Muscle layer of colon (tissue), 2 donors: ENCODE results near the gene ADAMTSL5.
"Not testable (repeated sequence)": the region's sequence is repeated elsewhere in the genome, so short reads cannot be mapped to it uniquely, and the experiment has no call there.

Experiments
- H3K27ac ChIP-seq: one replicate; pipeline ENCODE4 v1.7.0; 2013; ENCODE audit warnings: low read depth, mild to moderate bottlenecking, low read length, moderate library complexity
- H3K27me3 ChIP-seq, 2 donors: one replicate each; pipeline ENCODE4 v1.7.0; 2013; ENCODE audit warnings: low read length in 2 of 2, mild to moderate bottlenecking in 2 of 2; ENCODE audit not compliant: insufficient read depth in 2 of 2, control insufficient read depth in 1 of 2
- H3K36me3 ChIP-seq: one replicate; pipeline ENCODE4 v1.7.0; 2013; ENCODE audit warnings: mild to moderate bottlenecking, low read length; ENCODE audit not compliant: insufficient read depth
- H3K4me1 ChIP-seq: one replicate; pipeline ENCODE4 v1.7.0; 2013; ENCODE audit warnings: mild to moderate bottlenecking, low read length; ENCODE audit not compliant: insufficient read depth
- H3K4me3 ChIP-seq, 2 donors: one replicate each; pipeline ENCODE4 v1.7.0; 2013; ENCODE audit warnings: low read length in 2 of 2, low read depth in 1 of 2, mild to moderate bottlenecking in 1 of 2, moderate library complexity in 1 of 2
- H3K9ac ChIP-seq: one replicate; pipeline ENCODE4 v1.7.0; 2013; ENCODE audit warnings: low read length
- H3K9me3 ChIP-seq: one replicate; pipeline ENCODE4 v1.7.0; 2013; ENCODE audit warnings: mild to moderate bottlenecking, low read length
- donor health status: abdominal sarcoma.
- donor health status: Adenocarcinoma of cecum.

Gene ADAMTSL5

GRCh38 chr19:1521636-1522035 is 8.8 kb upstream of the ADAMTSL5 start:
- H3K27me3 ChIP-seq: peaks cover 20 to 39% of the 10 kb centered on the region in 2 donors
- H3K9me3 ChIP-seq: no peaks in the 10 kb centered on the region
- H3K4me3 ChIP-seq: no peak overlapping the region
- H3K27ac ChIP-seq: no peak overlapping the region
- no peaks in the 10 kb centered on the region for H3K36me3 ChIP-seq
- H3K9ac ChIP-seq: no peak overlapping the region
- H3K4me1 ChIP-seq: peaks cover 3% of the 10 kb centered on the region

GRCh38 chr19:1520203-1520780 is 7.5 kb upstream of the ADAMTSL5 start:
- Histone ChIP-seq H3K4me3 (no peak overlapping the region), H3K4me1 (peaks cover 3% of the 10 kb centered on the region), H3K9me3 (no peaks in the 10 kb centered on the region), H3K27me3 (peaks cover 9 to 28% of the 10 kb centered on the region in 2 donors), H3K9ac (no peak overlapping the region), H3K27ac (no peak overlapping the region), H3K36me3 (no peaks in the 10 kb centered on the region)

GRCh38 chr19:1519802-1520201 is 7.0 kb upstream of the ADAMTSL5 start:
- H3K27me3 ChIP-seq: peaks cover 6 to 28% of the 10 kb centered on the region in 2 donors

GRCh38 chr19:1518471-1518870 is 5.7 kb upstream of the ADAMTSL5 start:
- Histone ChIP-seq H3K36me3 (no peaks in the 10 kb centered on the region), H3K4me1 (peaks cover 3% of the 10 kb centered on the region), H3K27ac (no peak overlapping the region), H3K27me3 (peaks cover 0 to 33% of the 10 kb centered on the region in 2 donors), H3K4me3 (no peak overlapping the region), H3K9ac (no peak overlapping the region), H3K9me3 (no peaks in the 10 kb centered on the region)

More at GRCh38 chr19:1519802-1520201, 7.0 kb upstream of the ADAMTSL5 start:
- not testable (repeated sequence) for H3K36me3 ChIP-seq, H3K9me3 ChIP-seq, H3K4me3 ChIP-seq, H3K4me1 ChIP-seq, H3K9ac ChIP-seq, H3K27ac ChIP-seq

- Histone ChIP-seq H3K9me3 (no peaks in the 10 kb centered on the region), H3K27me3 (peaks cover 0 to 44% of the 10 kb centered on the region in 2 donors), H3K4me1 (no peaks in the 10 kb centered on the region), H3K27ac (no peak overlapping the region), H3K4me3 (no peak overlapping the region), H3K36me3 (no peaks in the 10 kb centered on the region), H3K9ac (no peak overlapping the region)
Observed at GRCh38 chr19:1516395-1516753, 3.6 kb upstream of the ADAMTSL5 start.

GRCh38 chr19:1514986-1515721 is 2.3 kb upstream of the ADAMTSL5 start:
- H3K27me3 ChIP-seq: peaks cover 0 to 54% of the 10 kb centered on the region in 2 donors
- H3K4me1 ChIP-seq: no peaks in the 10 kb centered on the region
- no peak overlapping the region for H3K27ac ChIP-seq
- H3K9me3 ChIP-seq: no peaks in the 10 kb centered on the region
- H3K36me3 ChIP-seq: no peaks in the 10 kb centered on the region
- no peak overlapping the region for H3K9ac ChIP-seq
- no peak overlapping the region for H3K4me3 ChIP-seq

- Histone ChIP-seq H3K9me3 (no peaks in the 10 kb centered on the region), H3K27me3 (peaks cover 0 to 54% of the 10 kb centered on the region in 2 donors), H3K36me3 (no peaks in the 10 kb centered on the region), H3K27ac (no peak overlapping the region), H3K4me3 (no peak overlapping the region), H3K4me1 (no peaks in the 10 kb centered on the region), H3K9ac (no peak overlapping the region)
Observed at GRCh38 chr19:1514295-1514661, 1.5 kb upstream of the ADAMTSL5 start.

GRCh38 chr19:1513499-1514294 is 878 bp upstream of the ADAMTSL5 start:
- Histone ChIP-seq H3K27me3 (peaks cover 0 to 54% of the 10 kb centered on the region in 2 donors), H3K9me3 (no peaks in the 10 kb centered on the region), H3K27ac (no peak overlapping the region), H3K4me3 (peak overlapping the region in 1 of 2 donors; percentile 32), H3K4me1 (no peaks in the 10 kb centered on the region), H3K36me3 (no peaks in the 10 kb centered on the region), H3K9ac (no peak overlapping the region)

GRCh38 chr19:1511318-1512317 is 1.2 kb downstream of the ADAMTSL5 start:
- Histone ChIP-seq H3K9ac (no peak overlapping the region), H3K36me3 (no peaks in the 10 kb centered on the region), H3K4me3 (no peak overlapping the region), H3K9me3 (no peaks in the 10 kb centered on the region), H3K27me3 (peaks cover 0 to 67% of the 10 kb centered on the region in 2 donors), H3K4me1 (peaks cover 5% of the 10 kb centered on the region), H3K27ac (no peak overlapping the region)

- Histone ChIP-seq H3K27me3 (peaks cover 0 to 68% of the 10 kb centered on the region in 2 donors), H3K4me3 (no peak overlapping the region), H3K4me1 (peaks cover 5% of the 10 kb centered on the region), H3K9ac (no peak overlapping the region), H3K36me3 (no peaks in the 10 kb centered on the region), H3K9me3 (no peaks in the 10 kb centered on the region), H3K27ac (no peak overlapping the region)
Observed at GRCh38 chr19:1510807-1511206, 2.0 kb downstream of the ADAMTSL5 start.

GRCh38 chr19:1510442-1510806 is 2.4 kb downstream of the ADAMTSL5 start:
- H3K4me1 ChIP-seq: peaks cover 5% of the 10 kb centered on the region
- H3K9me3 ChIP-seq: no peaks in the 10 kb centered on the region
- no peak overlapping the region for H3K4me3 ChIP-seq
- H3K36me3 ChIP-seq: no peaks in the 10 kb centered on the region
- no peak overlapping the region for H3K9ac ChIP-seq
- H3K27me3 ChIP-seq: peaks cover 0 to 68% of the 10 kb centered on the region in 2 donors
- no peak overlapping the region for H3K27ac ChIP-seq
